Smooth muscle cell (in vitro differentiated cells): ENCODE measurements around the gene LDLRAP1. TPM values are rescaled to one million over a fixed set of nuclear protein-coding genes. Genes with fewer than 3 reads are reported as not detected.

ENCODE experiments used
- DNase-seq: peaks from one replicate; lab custom pipeline; 2025; ENCODE audit not compliant: unreplicated experiment; lab: John Stamatoyannopoulos, UW
- H2AFZ ChIP-seq: fragments of 200-600 bp; sonication (generic); 2 replicates; pipeline ENCODE4 v1.6.0; 2016; ENCODE audit warnings: antibody characterized with exemption, low read depth, mild to moderate bottlenecking
- H3F3A ChIP-seq: fragments of 200-600 bp; sonication (generic); 2 replicates; pipeline ENCODE4 v1.6.0; 2017; ENCODE audit warnings: antibody characterized with exemption, low read depth
- H3K27ac ChIP-seq: fragments of 200-600 bp; sonication (generic); 2 replicates; pipeline ENCODE4 v1.5.1; 2016; ENCODE audit warnings: low read depth, mild to moderate bottlenecking
- H3K27me3 ChIP-seq: fragments of 200-600 bp; sonication (generic); 2 replicates; pipeline ENCODE4 v1.6.1; 2016; ENCODE audit warnings: low read depth, mild to moderate bottlenecking
- H3K36me3 ChIP-seq: fragments of 200-600 bp; sonication (generic); 2 replicates; pipeline ENCODE4 v1.5.1; 2016; ENCODE audit warnings: low read depth
- H3K4me1 ChIP-seq: fragments of 200-600 bp; sonication (generic); 2 replicates; pipeline ENCODE4 v1.5.1; 2016; ENCODE audit warnings: low read depth
- H3K4me2 ChIP-seq: fragments of 200-600 bp; sonication (generic); 2 replicates; pipeline ENCODE4 v1.6.0; 2016; ENCODE audit warnings: mild to moderate bottlenecking
- H3K4me3 ChIP-seq: fragments of 200-600 bp; sonication (generic); 2 replicates; pipeline ENCODE4 v1.5.1; 2016; ENCODE audit warnings: mild to moderate bottlenecking
- H3K79me2 ChIP-seq: fragments of 200-600 bp; sonication (generic); 2 replicates; pipeline ENCODE4 v1.6.0; 2016; ENCODE audit warnings: low read depth, mild to moderate bottlenecking
- H3K9ac ChIP-seq: fragments of 200-600 bp; sonication (generic); 2 replicates; pipeline ENCODE4 v1.6.0; 2016; ENCODE audit warnings: low read depth
- H3K9me3 ChIP-seq: fragments of 200-600 bp; sonication (generic); replicated peaks from 2 replicates; pipeline ENCODE4 v1.5.1; 2016; ENCODE audit warnings: low read depth
- H4K20me1 ChIP-seq: fragments of 200-600 bp; sonication (generic); 2 replicates; pipeline ENCODE4 v1.6.0; 2016; ENCODE audit warnings: low read depth
- CTCF ChIP-seq: fragments of 200-600 bp; sonication (generic); IDR thresholded peaks from 2 replicates; pipeline ENCODE4 v1.5.1; 2017; ENCODE audit warnings: borderline replicate concordance, mild to moderate bottlenecking, antibody characterized with exemption; ENCODE audit not compliant: insufficient read depth, poor library complexity, severe bottlenecking
- WGBS: methylation state at CpG from one replicate; pipeline ENCODE4 v1.1.7; 2016; ENCODE audit warnings: low lambda C conversion rate; 5-methylcytosine and 5-hydroxymethylcytosine counted together
- polyA plus RNA-seq: library from polyadenylated mRNA; unstranded; fragments of >200 nt; fragmentation: Nextera tagmentation; extraction: Ambion mirVana; gene quantifications from 2 replicates; pipeline ENCODE4 v1.2.1, GENCODE V29; 2016
- total RNA-seq: library from RNA; depleted of rRNA; stranded (reverse); fragments of >200 nt; gene quantifications from 2 replicates; pipeline ENCODE4 v1.2.3, GENCODE V29; 2014

The LDLRAP1 gene
- total and polyA plus RNA-seq, 2 experiments from 2014 or later: 19.5 to 39.0 TPM

- no peak overlapping the region for H3K9ac ChIP-seq
- no peak overlapping the region for H2AFZ ChIP-seq
- no peak for TF ChIP-seq CTCF
- H3K9me3 ChIP-seq: no peaks in the 10 kb centered on the region
- peaks cover 34% of the 10 kb centered on the region for H3K27me3 ChIP-seq
- H3K79me2 ChIP-seq: no peaks in the 10 kb centered on the region
- peaks cover 14% of the 10 kb centered on the region for H3K4me1 ChIP-seq
- 94% methylated on average over 4 of the region's 4 CpGs for WGBS
- no peak overlapping the region for H3K4me3 ChIP-seq
- no peak for DNase-seq
- no peaks in the 10 kb centered on the region for H3K36me3 ChIP-seq
- H3K4me2 ChIP-seq: no peak overlapping the region
- no peak overlapping the region for H3K27ac ChIP-seq
- peaks cover 16% of the 10 kb centered on the region for H3F3A ChIP-seq
- no peaks in the 10 kb centered on the region for H4K20me1 ChIP-seq
Observed at GRCh38 chr1:25614501-25615171, 71.2 kb downstream of the LDLRAP1 start.

DNA sequence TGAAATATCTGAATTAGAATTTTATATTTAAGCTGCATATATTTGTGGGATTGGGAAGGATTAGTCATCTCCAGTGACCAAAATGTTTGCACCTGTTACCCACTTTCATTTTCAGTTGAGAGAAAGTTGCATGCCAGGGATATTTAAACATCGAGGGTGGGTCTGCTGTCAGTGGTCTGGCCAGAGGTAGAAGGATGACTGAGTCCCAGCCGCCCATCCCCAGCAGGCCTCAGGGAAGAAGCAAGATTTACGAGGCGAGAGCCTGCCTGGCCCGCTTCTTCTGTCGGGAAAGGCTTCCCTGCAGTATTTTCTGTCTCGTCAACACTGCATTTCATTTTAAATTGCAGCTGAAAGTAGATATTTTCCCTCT lies 71.8 kb downstream of the LDLRAP1 start:
- H3K9me3 ChIP-seq: no peaks in the 10 kb centered on the region
- no peak overlapping the region for H3K9ac ChIP-seq
- WGBS: 30% methylated on average over 7 of the region's 7 CpGs
- peaks cover 12% of the 10 kb centered on the region for H3F3A ChIP-seq
- no peaks in the 10 kb centered on the region for H3K79me2 ChIP-seq
- peaks cover 14% of the 10 kb centered on the region for H3K4me1 ChIP-seq
- H3K27ac ChIP-seq: no peak overlapping the region
- no peak overlapping the region for H3K4me3 ChIP-seq
- H3K27me3 ChIP-seq: peaks cover 35% of the 10 kb centered on the region
- DNase-seq: no peak
- H3K36me3 ChIP-seq: no peaks in the 10 kb centered on the region
- no peak for TF ChIP-seq CTCF
- H3K4me2 ChIP-seq: no peak overlapping the region
- no peak overlapping the region for H2AFZ ChIP-seq
- no peaks in the 10 kb centered on the region for H4K20me1 ChIP-seq

DNA sequence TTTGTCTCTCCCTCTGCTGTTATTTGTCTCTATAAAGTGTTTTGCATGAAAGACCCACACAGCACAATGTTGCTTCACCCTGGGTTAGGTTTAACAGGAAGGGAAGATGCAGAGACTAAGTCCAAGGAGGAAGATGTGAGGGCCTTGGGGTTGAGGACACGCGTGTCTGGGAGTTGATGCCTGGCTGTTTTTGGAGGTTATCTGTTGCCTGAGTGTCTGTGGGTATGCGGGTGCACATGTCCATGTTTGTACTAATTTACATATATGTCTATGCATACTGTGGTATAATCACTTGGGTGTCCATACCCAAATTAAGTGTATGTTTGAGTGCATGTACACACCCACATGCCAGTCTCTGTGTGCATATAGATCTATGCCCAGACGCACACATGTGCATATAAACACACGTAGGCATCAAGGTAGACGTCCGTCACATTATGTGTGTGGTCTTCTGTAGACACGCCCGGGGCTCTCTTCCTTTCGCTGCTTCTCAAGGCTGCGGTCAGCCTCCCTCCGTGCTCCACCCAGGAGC lies 72.2 kb downstream of the LDLRAP1 start:
- Histone ChIP-seq H3K9ac (no peak overlapping the region), H2AFZ (peak overlapping the region; percentile 31), H3K4me1 (peaks cover 14% of the 10 kb centered on the region), H3K4me2 (peak overlapping the region; percentile 86), H3K27me3 (peaks cover 40% of the 10 kb centered on the region), H3F3A (peaks cover 11% of the 10 kb centered on the region), H3K9me3 (no peaks in the 10 kb centered on the region), H3K79me2 (no peaks in the 10 kb centered on the region), H3K4me3 (peak overlapping the region; percentile 56), H3K36me3 (no peaks in the 10 kb centered on the region), H4K20me1 (no peaks in the 10 kb centered on the region), H3K27ac (no peak overlapping the region)
- DNase-seq: no peak
- WGBS: 21% methylated on average over 12 of the region's 12 CpGs
- no peak for TF ChIP-seq CTCF
